Activated CD4-positive, CD25-positive, alpha-beta regulatory T cell (primary cell): ENCODE results near the gene EPHX1.
"Not testable (repeated sequence)": the region's sequence is repeated elsewhere in the genome, so short reads cannot be mapped to it uniquely, and the experiment has no call there.

ENCODE experiments used
- DNase-seq, 4 experiments: peaks; one replicate each; lab custom pipeline; 2025; lab: John Stamatoyannopoulos, UW

Gene EPHX1

DNA sequence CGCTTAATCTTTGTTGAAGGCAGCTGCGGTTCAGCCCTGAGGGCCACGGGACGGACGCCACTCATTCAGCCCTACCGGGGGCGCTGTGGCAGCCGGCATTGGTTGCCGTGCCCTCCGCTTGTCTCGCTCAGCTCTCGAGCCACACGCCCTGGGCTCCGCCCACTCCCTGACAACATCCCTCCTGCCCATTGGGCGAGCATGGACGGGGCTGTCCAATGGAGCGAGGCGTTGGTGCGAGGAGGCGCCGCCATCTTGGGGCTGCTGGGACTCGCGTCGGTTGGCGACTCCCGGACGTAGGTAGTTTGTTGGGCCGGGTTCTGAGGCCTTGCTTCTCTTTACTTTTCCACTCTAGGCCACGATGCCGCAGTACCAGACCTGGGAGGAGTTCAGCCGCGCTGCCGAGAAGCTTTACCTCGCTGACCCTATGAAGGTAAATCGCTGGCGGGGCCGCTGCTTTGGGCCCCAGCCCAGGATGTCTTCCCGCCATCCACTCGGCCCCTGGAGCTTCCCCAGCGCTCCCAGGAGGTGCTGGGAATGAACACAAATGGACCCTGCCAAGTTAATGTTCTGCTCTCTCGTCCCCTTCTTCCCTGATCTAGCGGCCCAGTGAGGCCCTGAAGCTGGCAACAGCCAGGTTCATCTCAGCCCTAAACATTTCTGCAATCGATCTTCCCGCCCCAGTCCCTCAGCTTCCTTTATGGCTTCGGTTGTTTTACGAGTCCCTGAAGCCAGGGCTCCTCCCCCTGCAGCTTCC, 32.2 kb upstream of the EPHX1 start, which contains the start of gene SRP9:
SRP9 (plus strand) TSS at position 244 of the 754 bp plus-strand sequence; CDS start at position 359, 115 bp downstream.
- DNase-seq: peak; percentile 96 to 99 (median 98)

DNA sequence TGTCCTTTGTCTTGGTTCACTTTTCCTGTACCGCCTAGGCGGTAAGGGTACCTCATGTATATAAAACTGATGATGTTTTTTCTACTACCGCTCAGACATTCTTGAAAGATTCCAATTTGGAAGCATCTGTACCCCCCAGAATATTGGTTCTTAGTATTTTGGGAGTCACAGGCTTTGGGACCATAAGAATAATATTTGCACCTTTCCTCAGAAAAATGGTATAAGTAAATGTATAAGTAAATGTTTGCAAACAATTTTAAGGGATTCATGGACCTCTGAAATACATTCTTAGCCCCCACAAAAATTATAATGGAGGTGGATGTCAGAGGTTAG, 31.6 kb upstream of the EPHX1 start:
- no peak for DNase-seq

DNA sequence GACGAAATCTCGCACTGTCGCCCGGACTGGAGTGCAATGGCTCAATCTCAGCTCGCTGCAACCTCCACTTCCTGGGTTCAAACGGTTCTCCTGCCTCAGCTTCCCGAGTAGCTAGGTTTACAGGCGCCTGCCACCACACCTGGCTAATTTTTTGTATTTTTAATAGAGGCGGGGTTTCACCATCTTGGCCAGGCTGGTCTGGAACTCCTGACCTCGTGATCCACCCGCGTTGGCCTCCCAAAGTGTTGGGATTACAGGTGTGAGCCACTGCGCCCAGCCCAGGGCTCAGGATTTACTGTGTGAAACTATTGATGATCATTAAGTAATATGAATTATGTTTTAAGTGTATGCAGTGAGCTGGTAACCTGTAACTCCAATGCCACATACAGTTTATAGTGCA, 30.8 kb upstream of the EPHX1 start:
- not testable (repeated sequence) for DNase-seq

DNA sequence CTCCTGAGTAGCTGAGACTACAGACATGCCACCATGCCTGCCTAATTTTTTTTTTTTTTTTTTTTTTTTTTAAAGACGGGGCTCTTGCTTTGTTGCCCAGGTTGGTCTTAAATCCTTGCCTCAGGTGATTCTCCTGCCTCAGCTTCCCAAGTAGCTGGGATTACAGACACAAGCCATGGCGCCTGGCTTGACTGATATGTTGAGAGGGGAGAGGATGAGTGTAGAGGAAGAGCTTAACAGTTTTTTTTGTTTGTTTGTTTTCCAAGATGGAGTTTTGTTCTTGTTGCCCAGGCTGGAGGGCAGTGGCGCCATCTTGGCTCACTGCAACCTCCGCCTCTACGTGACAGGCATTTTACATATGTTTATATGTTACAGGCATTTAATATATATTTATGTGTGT, 29.8 kb upstream of the EPHX1 start:
- DNase-seq: no peak

DNA sequence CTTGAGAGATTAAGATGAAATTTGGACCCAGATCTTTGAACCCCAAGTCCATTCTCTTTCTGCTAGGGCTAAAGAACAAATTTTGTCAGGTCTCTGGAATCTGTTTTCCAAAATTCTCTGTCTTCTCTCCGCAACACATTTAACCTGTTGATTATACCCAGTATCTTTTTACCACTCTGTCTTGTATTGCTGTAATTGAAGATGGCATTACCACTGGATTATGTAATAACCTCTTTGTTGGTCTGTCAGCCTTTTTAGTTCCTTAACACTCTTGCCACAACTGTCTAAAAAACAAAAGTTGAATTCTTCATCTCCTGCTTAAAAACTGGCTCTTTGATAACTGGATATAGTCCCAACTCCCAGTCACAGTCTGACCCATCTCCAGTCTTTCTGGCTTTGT, 29.3 kb upstream of the EPHX1 start:
- DNase-seq: no peak

GRCh38 chr1:225789142-225789541, 20.8 kb upstream of the EPHX1 start:
- not testable (repeated sequence) for DNase-seq

GRCh38 chr1:225794954-225795353, 15.0 kb upstream of the EPHX1 start:
- no peak for DNase-seq

GRCh38 chr1:225796097-225796496, 13.8 kb upstream of the EPHX1 start:
- not testable (repeated sequence) for DNase-seq

GRCh38 chr1:225801146-225801545, 8.8 kb upstream of the EPHX1 start:
- DNase-seq: not testable (repeated sequence)

- DNase-seq: no peak
These were observed 3.7 kb upstream of the EPHX1 start for GRCh38 chr1:225806249-225806648.

- not testable (repeated sequence) for DNase-seq
These were observed 3.2 kb upstream of the EPHX1 start for GRCh38 chr1:225806736-225807135.

DNA sequence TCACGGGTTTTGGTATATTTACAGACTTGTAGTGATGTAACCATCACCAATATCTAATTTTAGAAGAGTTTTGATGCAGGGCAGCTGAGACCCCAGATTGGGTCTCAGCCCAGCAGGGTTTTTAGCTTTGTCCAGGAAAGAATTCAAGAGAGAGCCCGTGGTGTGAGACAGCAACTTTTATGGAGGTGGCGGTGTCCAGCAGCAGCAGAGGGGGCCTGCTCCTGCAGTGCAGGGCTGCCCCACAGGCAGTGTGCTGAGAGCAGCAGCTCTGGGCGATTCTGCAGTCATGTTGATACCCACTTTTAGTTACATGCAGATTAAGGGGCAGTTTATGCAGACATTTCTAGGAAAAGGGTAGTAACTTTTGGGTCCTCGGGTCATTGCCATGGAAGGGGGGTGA, 1.8 kb upstream of the EPHX1 start:
- DNase-seq: no peak

- DNase-seq: not testable (repeated sequence)
These were observed 935 bp downstream of the EPHX1 start for GRCh38 chr1:225810579-225811538.

DNA sequence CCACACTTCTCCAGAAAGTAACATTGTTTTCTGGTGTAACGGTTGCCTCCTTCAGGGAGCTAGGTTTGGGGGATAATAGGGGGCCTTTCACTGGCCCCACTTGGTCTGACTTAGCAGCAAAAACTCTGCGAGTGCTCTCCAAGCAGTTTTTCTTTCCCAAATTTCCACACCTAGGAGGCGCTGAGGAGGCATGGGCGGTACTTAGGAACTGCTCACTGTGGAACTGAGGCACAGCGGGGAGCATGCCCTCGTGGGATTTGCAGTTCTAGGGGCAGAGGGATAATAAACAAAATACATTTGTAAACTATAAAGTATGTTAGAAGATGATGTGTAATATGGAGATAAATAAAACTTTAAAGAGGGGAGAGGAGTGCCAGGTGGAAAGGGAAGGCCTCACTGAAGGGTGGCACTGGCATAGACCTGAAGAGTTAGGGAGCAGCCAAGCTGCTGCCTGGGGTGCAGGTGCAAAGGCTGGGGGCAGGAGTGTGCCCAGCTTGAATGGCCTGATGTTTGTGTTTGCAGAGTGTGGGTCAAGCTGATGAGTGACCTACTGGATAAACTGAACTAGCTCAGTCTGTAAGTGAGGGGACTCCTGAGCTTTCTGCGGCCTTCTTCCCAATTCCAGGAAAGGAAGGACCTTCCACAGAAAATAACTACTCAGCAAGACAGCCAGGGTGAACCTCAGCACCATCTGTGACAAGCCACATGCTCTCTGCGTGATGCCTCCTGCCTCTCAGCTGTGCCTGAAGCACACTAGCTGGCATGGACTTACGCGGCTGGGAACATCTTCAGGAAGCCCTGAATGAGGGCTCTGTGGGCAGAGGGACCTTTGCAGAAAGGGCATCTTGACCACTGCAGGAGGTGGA, 1.9 kb downstream of the EPHX1 start:
- DNase-seq: no peak

DNA sequence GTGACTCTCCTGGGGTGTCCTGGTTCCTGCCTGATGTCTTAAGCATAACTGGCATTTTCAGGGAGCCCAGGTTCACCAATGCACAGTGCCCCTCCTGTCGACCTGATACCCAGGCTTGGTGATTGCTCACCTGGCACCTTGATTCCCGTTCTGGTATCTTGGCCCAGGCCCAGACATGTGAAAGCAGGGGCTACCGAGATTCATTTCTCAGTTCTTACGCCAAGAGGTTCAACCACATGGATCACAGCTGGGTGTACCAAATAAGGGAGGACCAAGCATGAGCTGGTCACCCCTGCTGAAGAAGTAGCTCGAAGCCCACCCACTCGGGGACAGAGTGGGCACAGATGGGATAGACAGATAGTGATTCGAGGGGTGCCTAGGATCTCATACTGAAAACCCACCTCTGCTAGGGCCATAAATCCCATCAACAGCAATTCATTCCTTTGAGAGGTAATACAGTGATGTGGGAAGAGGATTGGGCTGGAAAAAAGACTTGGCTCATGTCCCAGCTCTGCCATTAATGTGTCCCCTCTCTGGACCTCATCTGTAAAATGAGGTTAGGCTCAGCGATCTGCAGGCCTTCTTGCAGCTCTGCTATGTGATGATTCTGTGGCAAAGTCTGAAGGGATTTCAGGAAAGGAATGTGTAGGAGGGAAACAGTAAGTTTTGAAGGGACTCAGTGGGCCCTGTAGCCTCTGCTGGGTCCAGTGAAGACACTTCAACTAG, 2.7 kb downstream of the EPHX1 start:
- DNase-seq: no peak

DNA sequence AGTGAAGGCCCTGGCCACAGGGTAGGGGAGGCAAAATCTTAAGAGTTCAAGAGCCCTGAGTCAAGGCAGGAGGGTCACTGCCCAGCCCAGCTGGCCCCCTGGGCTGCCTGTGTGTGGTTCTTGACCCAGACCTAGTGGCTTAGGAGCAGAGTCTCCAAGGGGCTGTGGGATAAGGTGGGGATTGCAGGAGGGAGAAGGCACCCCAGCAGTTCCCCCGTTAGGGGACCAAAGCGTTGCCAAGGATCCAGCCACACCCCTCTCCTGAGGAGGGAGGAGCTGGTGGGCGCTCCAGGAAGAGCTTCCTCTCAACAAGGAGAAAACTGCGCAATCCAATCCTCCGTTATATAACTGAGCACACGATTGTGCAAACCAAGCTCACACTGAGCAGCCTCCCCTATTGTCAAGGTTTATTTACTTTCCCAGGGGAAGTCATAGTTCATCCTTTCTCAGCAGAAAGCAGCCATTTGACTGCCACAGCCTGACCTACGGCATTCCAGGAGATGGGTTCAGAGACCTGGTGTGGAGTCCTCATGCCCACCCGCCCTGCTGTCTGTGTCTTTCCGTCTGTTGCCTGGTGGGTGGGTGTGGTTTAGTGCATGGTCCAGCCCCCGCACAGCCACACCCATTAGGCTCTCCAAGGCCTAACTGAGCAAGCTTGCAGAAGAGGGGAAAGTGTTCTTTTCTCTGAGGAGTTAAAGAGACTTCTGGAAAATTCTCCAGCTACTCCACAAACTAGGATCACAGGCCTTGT, 3.5 kb downstream of the EPHX1 start:
- DNase-seq: no peak

- no peak for DNase-seq
These were observed 4.5 kb downstream of the EPHX1 start for GRCh38 chr1:225814381-225814780.

GRCh38 chr1:225815090-225815489, 5.2 kb downstream of the EPHX1 start:
- DNase-seq: not testable (repeated sequence)

DNA sequence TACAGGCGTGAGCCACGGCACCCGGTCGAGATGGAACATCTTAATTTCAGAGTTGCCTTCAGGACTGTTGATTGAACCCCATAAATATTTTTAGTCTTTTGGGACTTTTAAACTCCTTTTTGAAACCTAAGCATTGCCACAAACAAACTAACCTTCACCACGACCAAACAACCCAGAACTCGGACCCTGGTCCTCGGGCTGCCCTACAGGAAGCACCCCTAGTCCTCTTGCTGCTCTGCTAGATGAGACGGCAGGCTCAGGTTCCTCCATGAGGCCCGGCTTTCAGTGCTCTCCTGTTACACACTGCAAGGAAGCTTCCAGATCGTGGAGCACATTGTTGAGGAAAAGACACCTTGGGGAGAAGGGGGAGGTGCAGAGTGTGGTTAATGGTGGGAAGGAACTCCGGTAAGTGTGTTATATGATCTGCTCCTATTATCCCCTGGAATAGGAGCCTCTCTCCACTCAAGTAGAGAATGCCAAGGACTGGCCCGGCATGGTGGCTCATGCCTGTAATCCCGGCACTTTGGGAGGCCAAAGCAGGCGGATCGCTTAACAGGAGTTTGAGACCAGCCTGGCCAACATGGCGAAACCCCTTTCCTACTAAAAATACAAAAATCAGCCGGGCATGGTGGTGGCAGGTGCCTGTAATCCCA, 5.7 kb downstream of the EPHX1 start:
- DNase-seq: no peak
